Mucosa of rectum (tissue), 2 donors: ENCODE data around the gene POTEM.
"Not testable (repeated sequence)": the region's sequence is repeated elsewhere in the genome, so short reads cannot be mapped to it uniquely, and the experiment has no call there.

Experiments
- H3K27ac ChIP-seq, 2 donors: one replicate each; pipeline ENCODE4 v1.7.0; 2013; ENCODE audit warnings: inconsistent platforms in 2 of 2, low read depth in 2 of 2, low read length in 2 of 2
- H3K27me3 ChIP-seq, 2 donors: one replicate each; pipeline ENCODE4 v1.7.0; 2013; ENCODE audit warnings: low read length in 2 of 2; ENCODE audit not compliant: control insufficient read depth in 2 of 2, insufficient read depth in 2 of 2
- H3K36me3 ChIP-seq, 2 donors: one replicate each; pipeline ENCODE4 v1.7.0; 2013; ENCODE audit warnings: low read length in 2 of 2; ENCODE audit not compliant: control insufficient read depth in 2 of 2, insufficient read depth in 2 of 2
- H3K4me1 ChIP-seq, 2 donors: one replicate each; pipeline ENCODE4 v1.7.0; 2013; ENCODE audit warnings: low read length in 2 of 2, mild to moderate bottlenecking in 1 of 2; ENCODE audit not compliant: control insufficient read depth in 2 of 2, insufficient read depth in 2 of 2
- H3K4me3 ChIP-seq, 2 donors: one replicate each; pipeline ENCODE4 v1.7.0; 2013; ENCODE audit warnings: low read length in 2 of 2
- H3K9ac ChIP-seq, 2 donors: one replicate each; pipeline ENCODE4 v1.7.0; 2013; ENCODE audit warnings: low read length in 2 of 2, low read depth in 1 of 2, mild to moderate bottlenecking in 1 of 2
- H3K9me3 ChIP-seq, 2 donors: one replicate each; pipeline ENCODE4 v1.7.0; 2013; ENCODE audit warnings: low read length in 2 of 2; ENCODE audit not compliant: control insufficient read depth in 2 of 2
- donor health status: healthy.
- donor health status: Normal muscosa, but diverticular disease.

POTEM gene

DNA sequence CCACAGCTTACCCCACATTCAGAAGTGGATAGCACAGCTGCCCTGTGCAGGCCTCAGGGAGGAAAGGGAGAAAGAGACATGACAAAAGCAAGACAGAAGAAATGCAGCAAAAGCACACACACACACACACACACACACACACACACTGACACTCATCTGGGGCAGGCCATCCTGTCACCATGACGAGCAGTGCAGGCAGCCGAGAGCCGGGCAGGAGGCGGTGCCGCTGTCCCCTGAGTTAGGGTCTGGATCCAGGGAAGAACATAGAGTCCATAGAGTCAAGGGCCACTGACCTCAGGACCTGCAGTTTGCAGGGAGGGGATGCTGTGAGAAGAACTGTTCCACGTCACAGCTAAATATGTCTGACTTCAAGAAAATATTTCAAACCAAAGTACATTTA, 4.0 kb upstream of the POTEM start:
- H3K4me1 ChIP-seq, H3K9ac ChIP-seq, H3K27ac ChIP-seq, H3K9me3 ChIP-seq, H3K36me3 ChIP-seq, H3K4me3 ChIP-seq, H3K27me3 ChIP-seq: not testable (repeated sequence)

DNA sequence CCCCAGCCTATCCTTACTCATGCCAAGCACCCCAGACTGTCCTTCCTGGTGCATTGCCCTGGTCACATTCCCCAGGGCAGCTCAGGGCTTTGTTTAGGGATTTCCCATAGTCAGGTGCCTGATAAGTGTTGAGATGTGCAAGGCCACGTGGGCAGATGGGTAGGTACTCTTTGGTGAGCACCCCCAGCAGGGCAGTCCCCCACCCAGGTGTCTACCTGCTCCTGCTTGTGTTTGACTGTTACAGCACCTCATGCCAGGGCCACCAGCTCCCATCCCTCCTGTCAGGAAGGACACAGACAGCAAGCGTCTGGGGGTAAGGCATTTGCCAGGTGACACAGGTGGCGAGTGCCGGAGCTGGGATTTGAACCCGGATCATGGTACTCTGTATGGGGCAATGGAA, 2.4 kb upstream of the POTEM start:
- H3K9me3 ChIP-seq, H3K9ac ChIP-seq, H3K27me3 ChIP-seq, H3K4me3 ChIP-seq, H3K4me1 ChIP-seq, H3K36me3 ChIP-seq, H3K27ac ChIP-seq: not testable (repeated sequence)

DNA sequence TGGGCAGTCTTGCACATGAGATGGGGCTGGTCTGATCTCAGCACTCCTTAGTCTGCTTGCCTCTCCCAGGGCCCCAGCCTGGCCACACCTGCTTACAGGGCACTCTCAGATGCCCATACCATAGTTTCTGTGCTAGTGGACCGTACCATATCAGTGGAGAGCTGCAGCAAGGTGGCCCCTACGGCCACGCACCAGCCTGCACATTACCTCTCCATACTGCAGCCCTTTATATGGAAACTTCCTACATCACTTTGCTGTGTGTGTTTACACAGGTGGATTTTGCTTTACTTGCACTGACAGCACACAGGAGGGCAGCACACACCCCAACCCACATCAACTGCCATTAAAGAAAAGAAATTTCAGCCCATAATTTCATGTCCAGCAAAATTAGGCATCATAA, 35.3 kb downstream of the POTEM start:
- H3K9ac ChIP-seq, H3K36me3 ChIP-seq, H3K4me3 ChIP-seq, H3K4me1 ChIP-seq, H3K9me3 ChIP-seq, H3K27ac ChIP-seq, H3K27me3 ChIP-seq: not testable (repeated sequence)

DNA sequence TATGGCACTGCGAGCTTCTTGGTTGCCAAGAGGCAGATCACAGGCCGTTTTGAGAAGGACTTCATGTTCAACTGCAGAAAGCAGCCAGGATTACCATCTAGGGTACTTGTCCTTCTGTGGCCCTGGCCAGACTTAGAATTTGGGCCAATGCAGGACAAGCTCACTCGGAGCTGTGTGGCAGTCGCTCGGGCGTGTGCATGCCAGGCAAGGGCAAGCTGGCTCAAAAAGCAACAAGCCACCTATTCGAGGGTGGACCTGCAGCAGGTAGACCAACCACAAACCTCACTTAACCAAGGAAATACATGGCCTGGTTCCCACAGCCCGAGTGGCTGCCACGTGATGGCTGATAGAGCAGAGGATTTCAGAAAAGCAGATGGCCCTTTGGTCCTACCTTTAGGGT, 39.3 kb downstream of the POTEM start:
- H3K27ac ChIP-seq, H3K9ac ChIP-seq, H3K36me3 ChIP-seq, H3K27me3 ChIP-seq, H3K4me1 ChIP-seq, H3K4me3 ChIP-seq, H3K9me3 ChIP-seq: not testable (repeated sequence)

- not testable (repeated sequence) for H3K36me3 ChIP-seq, H3K4me3 ChIP-seq, H3K9ac ChIP-seq, H3K9me3 ChIP-seq, H3K4me1 ChIP-seq, H3K27me3 ChIP-seq, H3K27ac ChIP-seq
These were observed 40.4 kb downstream of the POTEM start for GRCh38 chr14:19007678-19008077.

GRCh38 chr14:19011029-19011428, 43.8 kb downstream of the POTEM start:
- H3K27ac ChIP-seq, H3K36me3 ChIP-seq, H3K4me1 ChIP-seq, H3K27me3 ChIP-seq, H3K4me3 ChIP-seq, H3K9ac ChIP-seq, H3K9me3 ChIP-seq: not testable (repeated sequence)

DNA sequence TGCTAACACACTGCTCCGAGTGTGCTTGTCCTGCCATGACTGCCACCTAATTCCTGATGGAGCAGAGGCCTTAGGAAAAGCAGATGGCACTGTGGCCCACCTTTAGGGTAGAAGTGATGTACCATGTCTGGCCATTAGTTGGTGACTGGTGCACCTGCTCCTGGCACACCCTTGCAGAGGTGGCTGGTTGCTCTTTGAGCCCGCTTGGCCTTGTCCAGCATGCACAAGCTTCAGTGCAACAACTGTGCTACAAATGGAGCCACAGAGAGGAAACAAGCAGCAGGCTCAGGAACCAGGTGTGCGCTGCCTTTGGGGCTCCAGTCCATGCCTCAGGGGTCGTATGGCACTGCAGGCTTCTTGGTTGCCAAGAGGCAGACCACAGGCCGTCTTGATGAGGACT, 44.5 kb downstream of the POTEM start:
- H3K9ac ChIP-seq, H3K9me3 ChIP-seq, H3K27ac ChIP-seq, H3K4me3 ChIP-seq, H3K36me3 ChIP-seq, H3K27me3 ChIP-seq, H3K4me1 ChIP-seq: not testable (repeated sequence)

DNA sequence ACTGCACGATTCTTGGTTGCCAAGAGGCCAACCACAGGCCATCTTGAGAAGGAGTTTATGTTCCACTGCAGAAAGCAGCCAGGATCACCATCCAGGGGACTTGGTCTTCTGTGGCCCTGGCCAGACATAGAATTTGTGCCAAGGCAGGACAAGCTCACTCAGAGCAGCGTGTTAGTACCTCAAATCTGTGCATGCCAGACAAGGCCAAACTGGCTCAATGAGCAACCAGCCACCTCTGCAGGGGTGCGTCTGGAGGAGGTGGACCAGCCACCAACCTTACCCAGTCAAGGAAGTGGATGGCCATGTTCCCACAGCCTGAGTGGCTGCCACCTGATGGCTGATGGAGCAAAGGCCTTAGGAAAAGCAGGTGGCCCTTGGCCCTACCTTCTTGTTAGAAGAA, 48.0 kb downstream of the POTEM start:
- H3K9ac ChIP-seq, H3K27ac ChIP-seq: not testable (repeated sequence)

DNA sequence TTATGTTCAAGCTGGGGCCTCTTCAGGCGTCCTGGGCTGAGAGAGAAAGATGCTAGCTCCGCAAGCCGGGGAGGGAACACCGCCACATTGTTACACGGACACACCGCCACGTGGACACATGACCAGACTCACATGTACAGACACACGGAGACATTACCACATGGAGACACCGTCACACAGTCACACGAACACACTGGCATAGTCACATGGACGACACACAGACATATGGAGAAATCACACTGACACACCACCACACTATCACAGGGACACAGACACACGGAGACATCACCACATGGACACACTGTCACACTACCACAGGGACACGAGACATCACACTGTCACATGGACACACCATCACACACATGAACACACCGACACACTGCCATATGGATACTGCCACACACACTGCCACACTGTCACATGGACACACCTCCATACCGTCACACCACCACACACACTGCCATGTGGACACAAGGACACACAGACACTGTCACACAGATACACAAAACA, 57.9 kb downstream of the POTEM start:
- not testable (repeated sequence) for H3K9ac ChIP-seq, H3K4me3 ChIP-seq, H3K4me1 ChIP-seq, H3K36me3 ChIP-seq, H3K27ac ChIP-seq, H3K27me3 ChIP-seq, H3K9me3 ChIP-seq

More for the DNA sequence above, 48.0 kb downstream of the POTEM start:
- not testable (repeated sequence) for H3K36me3 ChIP-seq, H3K4me3 ChIP-seq, H3K4me1 ChIP-seq, H3K27me3 ChIP-seq, H3K9me3 ChIP-seq

- not testable (repeated sequence) for H3K27ac ChIP-seq, H3K9me3 ChIP-seq, H3K27me3 ChIP-seq, H3K9ac ChIP-seq, H3K36me3 ChIP-seq, H3K4me3 ChIP-seq, H3K4me1 ChIP-seq
These were observed 59.6 kb downstream of the POTEM start for GRCh38 chr14:19026649-19027351.

- H3K9me3 ChIP-seq, H3K36me3 ChIP-seq, H3K27ac ChIP-seq, H3K27me3 ChIP-seq, H3K4me1 ChIP-seq, H3K4me3 ChIP-seq, H3K9ac ChIP-seq: not testable (repeated sequence)
These were observed 60.7 kb downstream of the POTEM start for GRCh38 chr14:19027895-19028294.
